ENCODE data around the gene HMGA1.
"Not testable (repeated sequence)": the region's sequence is repeated elsewhere in the genome, so short reads cannot be mapped to it uniquely, and the experiment has no call there.

The HMGA1 gene

DNA sequence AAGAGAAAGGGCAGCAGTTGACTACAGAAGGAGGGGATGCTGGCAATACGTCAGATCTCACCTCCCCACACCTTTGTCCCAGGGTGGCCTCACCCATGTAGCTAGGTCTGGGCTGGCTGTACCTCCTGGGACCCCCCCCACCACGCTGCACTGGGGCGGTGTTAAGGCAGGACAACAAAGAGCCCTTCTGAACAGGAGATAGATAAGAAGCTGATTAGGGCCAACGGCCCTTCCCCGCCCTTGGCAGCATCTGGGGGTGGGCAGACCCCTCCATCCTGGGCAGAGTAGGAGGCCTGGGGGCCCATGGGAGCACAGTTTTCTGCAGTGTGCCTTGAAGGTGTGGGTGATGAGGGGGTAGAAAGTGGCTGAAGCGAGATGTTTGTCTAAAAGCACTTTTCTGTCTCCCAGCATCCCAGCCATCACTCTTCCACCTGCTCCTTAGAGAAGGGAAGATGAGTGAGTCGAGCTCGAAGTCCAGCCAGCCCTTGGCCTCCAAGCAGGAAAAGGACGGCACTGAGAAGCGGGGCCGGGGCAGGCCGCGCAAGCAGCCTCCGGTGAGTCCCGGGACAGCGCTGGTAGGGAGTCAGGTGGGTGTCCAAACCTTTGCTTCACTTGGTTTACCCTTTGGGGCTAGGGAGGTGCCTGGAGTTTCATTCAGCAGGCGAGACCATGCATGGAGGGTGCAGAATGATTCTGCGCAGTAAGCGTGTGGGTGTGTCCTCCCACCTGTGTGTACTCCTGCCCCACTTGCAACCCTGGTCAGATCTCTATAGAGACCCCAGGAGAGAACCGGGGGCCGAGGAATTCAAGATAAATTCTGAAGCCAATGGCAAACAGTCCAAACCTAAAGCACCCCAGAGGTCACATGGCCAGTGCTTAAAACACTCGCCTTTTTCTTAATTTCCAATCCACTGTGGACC is 3.9 kb downstream of the HMGA1 start:
- no peak overlapping the region for H3K9ac ChIP-seq (ENCODE audit: low read depth in 1 of 2, low read length in 2 of 2)
- no peak overlapping the region for H3K27ac ChIP-seq (ENCODE audit: low read depth in 2 of 2, low read length in 2 of 2)
- peaks cover 9 to 15% of the 10 kb centered on the region in 2 donors for H3K4me1 ChIP-seq (ENCODE audit: control insufficient read depth in 2 of 2, insufficient read depth in 2 of 2, low read length in 2 of 2)
- H3K36me3 ChIP-seq (ENCODE audit: control insufficient read depth in 2 of 2, insufficient read depth in 2 of 2, low read length in 2 of 2): peaks cover 12 to 18% of the 10 kb centered on the region in 2 donors
- H3K9me3 ChIP-seq (ENCODE audit: control insufficient read depth in 2 of 2, low read length in 2 of 2): no peaks in the 10 kb centered on the region
- H3K27me3 ChIP-seq (ENCODE audit: control insufficient read depth in 2 of 2, insufficient read depth in 2 of 2, low read length in 2 of 2): no peaks in the 10 kb centered on the region
- no peak overlapping the region for H3K4me3 ChIP-seq (ENCODE audit: low read length in 2 of 2)

DNA sequence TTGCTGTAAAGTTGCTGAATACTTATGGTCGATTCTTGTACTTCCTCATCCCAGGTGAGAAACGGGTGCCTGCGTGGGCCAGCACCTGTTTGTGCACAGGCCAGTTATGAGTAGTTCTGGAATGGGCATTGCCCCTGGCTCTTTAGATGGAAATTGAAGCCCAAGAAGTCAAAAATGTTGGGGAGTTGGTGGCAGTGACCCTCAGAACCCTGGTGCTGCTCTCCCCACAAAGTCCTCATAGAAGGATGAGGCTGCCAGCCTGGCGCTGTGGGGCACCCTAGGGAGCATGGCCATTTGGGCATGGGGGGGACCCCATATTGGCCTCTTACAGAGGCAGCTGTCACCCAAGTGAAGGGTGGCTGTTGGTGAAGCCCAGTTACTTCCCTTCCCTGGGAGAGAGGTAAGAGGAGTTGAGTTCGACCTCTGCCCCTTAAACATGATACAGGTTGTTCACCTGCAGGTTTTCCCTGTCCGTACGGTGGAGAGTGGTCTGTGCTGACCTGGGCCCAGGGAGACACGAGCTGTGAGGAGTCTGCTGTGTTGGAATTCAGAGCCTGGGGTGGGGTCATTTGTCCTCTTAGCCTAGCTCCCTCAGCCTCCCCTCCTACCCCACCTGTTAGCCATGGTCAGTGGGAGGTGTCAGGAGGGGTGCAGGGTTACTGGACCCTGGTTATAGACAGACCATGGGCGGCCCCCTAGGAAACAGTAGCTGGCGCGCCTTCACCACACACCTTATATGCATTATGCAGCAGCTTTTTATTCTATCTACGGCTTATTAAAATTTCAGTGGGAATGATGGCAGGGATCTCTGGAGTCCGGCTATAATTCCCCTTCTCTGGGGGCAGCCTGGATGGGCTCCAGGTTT is 4.9 kb downstream of the HMGA1 start:
- Histone ChIP-seq H3K36me3 (ENCODE audit: control insufficient read depth in 2 of 2, insufficient read depth in 2 of 2, low read length in 2 of 2) (peaks cover 12 to 18% of the 10 kb centered on the region in 2 donors), H3K9ac (ENCODE audit: low read depth in 1 of 2, low read length in 2 of 2) (no peak overlapping the region), H3K4me1 (ENCODE audit: control insufficient read depth in 2 of 2, insufficient read depth in 2 of 2, low read length in 2 of 2) (peaks cover 9 to 15% of the 10 kb centered on the region in 2 donors), H3K4me3 (ENCODE audit: low read length in 2 of 2) (no peak overlapping the region), H3K27me3 (ENCODE audit: control insufficient read depth in 2 of 2, insufficient read depth in 2 of 2, low read length in 2 of 2) (no peaks in the 10 kb centered on the region), H3K27ac (ENCODE audit: low read depth in 2 of 2, low read length in 2 of 2) (no peak overlapping the region), H3K9me3 (ENCODE audit: control insufficient read depth in 2 of 2, low read length in 2 of 2) (no peaks in the 10 kb centered on the region)

DNA sequence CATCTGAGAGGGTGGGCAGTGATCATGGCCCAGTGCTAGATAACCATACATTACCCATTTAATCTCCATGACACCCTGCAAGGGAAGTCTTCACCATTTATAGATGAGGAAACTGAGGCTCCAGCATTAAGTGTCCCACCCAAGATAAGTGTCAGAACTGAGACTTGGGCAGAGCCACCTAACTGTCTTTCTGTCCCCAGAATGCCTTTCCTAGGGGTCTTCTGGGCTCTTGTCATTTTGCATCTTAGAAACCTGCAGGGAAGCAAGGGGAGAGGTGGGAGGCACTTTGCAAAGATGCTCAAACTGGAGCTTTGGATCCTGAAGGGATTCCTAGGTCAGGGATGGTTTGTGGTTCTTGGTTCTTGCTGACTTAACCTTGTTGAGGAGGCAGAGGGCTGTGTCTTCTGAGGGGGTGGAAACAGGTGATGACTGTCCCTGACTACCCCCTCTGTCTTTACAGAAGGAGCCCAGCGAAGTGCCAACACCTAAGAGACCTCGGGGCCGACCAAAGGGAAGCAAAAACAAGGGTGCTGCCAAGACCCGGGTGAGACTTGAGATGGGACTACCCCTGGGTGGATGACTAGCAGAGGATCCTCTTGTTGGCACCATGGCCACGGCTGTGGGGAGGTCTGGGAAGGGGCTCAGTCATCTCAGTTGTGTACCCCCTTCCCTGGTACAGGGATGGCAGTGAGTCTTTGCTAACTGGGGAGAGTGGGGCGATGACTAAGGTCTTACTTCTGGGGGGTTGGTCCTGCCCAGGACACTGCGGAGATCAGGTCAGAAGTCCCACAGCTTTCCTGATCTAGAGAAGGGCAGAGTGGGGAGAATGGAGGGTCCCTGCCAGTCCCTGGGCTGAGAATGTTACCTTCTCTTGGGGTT is 5.8 kb downstream of the HMGA1 start:
- Histone ChIP-seq H3K36me3 (ENCODE audit: control insufficient read depth in 2 of 2, insufficient read depth in 2 of 2, low read length in 2 of 2) (peaks cover 12 to 18% of the 10 kb centered on the region in 2 donors), H3K9ac (ENCODE audit: low read depth in 1 of 2, low read length in 2 of 2) (no peak overlapping the region), H3K27me3 (ENCODE audit: control insufficient read depth in 2 of 2, insufficient read depth in 2 of 2, low read length in 2 of 2) (no peaks in the 10 kb centered on the region), H3K9me3 (ENCODE audit: control insufficient read depth in 2 of 2, low read length in 2 of 2) (no peaks in the 10 kb centered on the region), H3K4me3 (ENCODE audit: low read length in 2 of 2) (no peak overlapping the region), H3K4me1 (ENCODE audit: control insufficient read depth in 2 of 2, insufficient read depth in 2 of 2, low read length in 2 of 2) (peaks cover 9 to 15% of the 10 kb centered on the region in 2 donors), H3K27ac (ENCODE audit: low read depth in 2 of 2, low read length in 2 of 2) (no peak overlapping the region)

DNA sequence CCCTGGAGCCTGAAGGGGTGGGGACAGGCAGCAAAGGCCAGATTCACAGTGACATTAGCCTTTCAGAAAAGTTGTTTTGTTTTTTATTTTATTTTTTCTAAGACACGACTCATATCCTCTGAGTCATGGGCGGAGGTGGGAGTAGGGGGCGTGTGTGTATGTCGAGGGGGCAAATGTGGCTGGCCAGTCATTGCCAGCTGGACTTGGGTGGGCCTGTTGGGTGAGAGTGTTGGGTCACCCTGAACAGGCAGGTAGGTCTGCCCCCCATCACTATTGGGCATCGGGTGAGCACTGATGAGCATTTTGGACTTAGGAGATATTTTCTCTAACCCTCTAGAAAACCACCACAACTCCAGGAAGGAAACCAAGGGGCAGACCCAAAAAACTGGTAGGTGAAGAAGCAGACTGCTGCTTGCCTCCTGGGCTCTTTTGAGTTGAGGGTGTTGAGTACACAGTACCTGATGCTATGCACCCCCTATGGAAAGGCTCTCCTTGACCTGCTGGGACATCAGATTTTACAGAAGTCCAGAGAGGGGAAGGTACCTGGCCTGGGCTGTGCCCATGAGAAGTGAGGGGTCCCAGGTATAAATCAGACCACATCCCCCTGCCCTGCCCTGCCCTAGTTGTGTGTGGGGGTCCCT is 6.6 kb downstream of the HMGA1 start:
- Histone ChIP-seq H3K4me1 (ENCODE audit: control insufficient read depth in 2 of 2, insufficient read depth in 2 of 2, low read length in 2 of 2) (peaks cover 14% of the 10 kb centered on the region in 2 donors), H3K27ac (ENCODE audit: low read depth in 2 of 2, low read length in 2 of 2) (no peak overlapping the region), H3K9me3 (ENCODE audit: control insufficient read depth in 2 of 2, low read length in 2 of 2) (no peaks in the 10 kb centered on the region), H3K4me3 (ENCODE audit: low read length in 2 of 2) (no peak overlapping the region), H3K9ac (ENCODE audit: low read depth in 1 of 2, low read length in 2 of 2) (no peak overlapping the region), H3K36me3 (ENCODE audit: control insufficient read depth in 2 of 2, insufficient read depth in 2 of 2, low read length in 2 of 2) (peaks cover 12 to 18% of the 10 kb centered on the region in 2 donors), H3K27me3 (ENCODE audit: control insufficient read depth in 2 of 2, insufficient read depth in 2 of 2, low read length in 2 of 2) (no peaks in the 10 kb centered on the region)

DNA sequence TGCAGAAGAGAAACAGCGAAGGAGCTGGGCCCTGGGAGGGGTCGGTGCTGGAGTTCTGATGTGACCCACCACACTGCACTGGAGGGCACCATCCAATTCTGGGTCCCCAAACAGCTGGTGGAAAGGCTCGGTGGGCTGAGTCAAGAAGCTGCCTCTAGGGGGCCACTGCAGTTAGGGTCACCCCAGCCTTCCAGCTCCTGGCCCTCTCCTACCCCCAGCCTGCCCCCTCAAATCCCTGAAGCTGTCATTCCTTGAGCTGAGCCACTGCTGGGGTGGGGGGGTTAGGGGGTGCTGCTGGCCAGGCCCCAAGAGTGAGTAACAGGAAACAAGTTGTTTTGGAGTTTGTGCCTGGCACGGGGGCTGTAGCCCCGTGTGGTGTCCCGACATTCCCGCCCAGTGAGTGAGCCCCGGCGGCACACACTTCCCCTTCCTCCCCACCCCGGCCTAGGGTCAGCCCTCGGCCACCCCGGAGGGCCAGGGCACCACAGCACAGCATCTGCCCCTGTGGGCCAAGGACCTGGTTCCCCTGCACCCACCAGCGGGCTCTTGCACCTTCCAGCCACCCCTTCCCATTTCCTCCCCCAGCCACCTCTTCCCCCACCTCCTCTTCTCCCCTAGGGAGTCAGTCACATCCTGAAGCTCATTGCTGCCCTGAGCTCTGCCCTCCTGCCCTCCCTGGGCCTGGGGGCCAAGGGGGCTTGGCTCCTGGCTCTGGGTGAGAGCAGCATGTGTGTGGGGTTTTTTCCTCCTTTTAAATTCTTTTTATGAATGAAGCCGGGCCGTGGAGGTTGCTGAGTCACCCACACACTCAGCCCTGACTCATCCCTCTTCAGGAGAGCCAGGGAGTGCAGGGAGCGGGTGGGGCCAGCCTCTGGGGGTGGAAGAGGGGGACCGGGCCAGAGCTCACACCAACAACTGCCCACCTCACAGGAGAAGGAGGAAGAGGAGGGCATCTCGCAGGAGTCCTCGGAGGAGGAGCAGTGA is 7.5 kb downstream of the HMGA1 start:
- Histone ChIP-seq H3K9ac (ENCODE audit: low read depth in 1 of 2, low read length in 2 of 2) (no peak overlapping the region), H3K4me1 (ENCODE audit: control insufficient read depth in 2 of 2, insufficient read depth in 2 of 2, low read length in 2 of 2) (peaks cover 14% of the 10 kb centered on the region in 2 donors), H3K4me3 (ENCODE audit: low read length in 2 of 2) (no peak overlapping the region), H3K36me3 (ENCODE audit: control insufficient read depth in 2 of 2, insufficient read depth in 2 of 2, low read length in 2 of 2) (peaks cover 12 to 18% of the 10 kb centered on the region in 2 donors), H3K9me3 (ENCODE audit: control insufficient read depth in 2 of 2, low read length in 2 of 2) (no peaks in the 10 kb centered on the region), H3K27ac (ENCODE audit: low read depth in 2 of 2, low read length in 2 of 2) (no peak overlapping the region), H3K27me3 (ENCODE audit: control insufficient read depth in 2 of 2, insufficient read depth in 2 of 2, low read length in 2 of 2) (no peaks in the 10 kb centered on the region)

DNA sequence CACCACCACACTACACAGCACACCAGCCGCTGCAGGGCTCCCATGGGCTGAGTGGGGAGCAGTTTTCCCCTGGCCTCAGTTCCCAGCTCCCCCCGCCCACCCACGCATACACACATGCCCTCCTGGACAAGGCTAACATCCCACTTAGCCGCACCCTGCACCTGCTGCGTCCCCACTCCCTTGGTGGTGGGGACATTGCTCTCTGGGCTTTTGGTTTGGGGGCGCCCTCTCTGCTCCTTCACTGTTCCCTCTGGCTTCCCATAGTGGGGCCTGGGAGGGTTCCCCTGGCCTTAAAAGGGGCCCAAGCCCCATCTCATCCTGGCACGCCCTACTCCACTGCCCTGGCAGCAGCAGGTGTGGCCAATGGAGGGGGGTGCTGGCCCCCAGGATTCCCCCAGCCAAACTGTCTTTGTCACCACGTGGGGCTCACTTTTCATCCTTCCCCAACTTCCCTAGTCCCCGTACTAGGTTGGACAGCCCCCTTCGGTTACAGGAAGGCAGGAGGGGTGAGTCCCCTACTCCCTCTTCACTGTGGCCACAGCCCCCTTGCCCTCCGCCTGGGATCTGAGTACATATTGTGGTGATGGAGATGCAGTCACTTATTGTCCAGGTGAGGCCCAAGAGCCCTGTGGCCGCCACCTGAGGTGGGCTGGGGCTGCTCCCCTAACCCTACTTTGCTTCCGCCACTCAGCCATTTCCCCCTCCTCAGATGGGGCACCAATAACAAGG is 8.5 kb downstream of the HMGA1 start:
- H3K4me3 ChIP-seq (ENCODE audit: low read length in 2 of 2); H3K27ac ChIP-seq (ENCODE audit: low read depth in 2 of 2, low read length in 2 of 2); H3K9ac ChIP-seq (ENCODE audit: low read depth in 1 of 2, low read length in 2 of 2); H3K27me3 ChIP-seq (ENCODE audit: control insufficient read depth in 2 of 2, insufficient read depth in 2 of 2, low read length in 2 of 2); H3K9me3 ChIP-seq (ENCODE audit: control insufficient read depth in 2 of 2, low read length in 2 of 2): not testable (repeated sequence)
- Histone ChIP-seq H3K4me1 (ENCODE audit: control insufficient read depth in 2 of 2, insufficient read depth in 2 of 2, low read length in 2 of 2) (peaks cover 14 to 19% of the 10 kb centered on the region in 2 donors), H3K36me3 (ENCODE audit: control insufficient read depth in 2 of 2, insufficient read depth in 2 of 2, low read length in 2 of 2) (peaks cover 12 to 18% of the 10 kb centered on the region in 2 donors)

DNA sequence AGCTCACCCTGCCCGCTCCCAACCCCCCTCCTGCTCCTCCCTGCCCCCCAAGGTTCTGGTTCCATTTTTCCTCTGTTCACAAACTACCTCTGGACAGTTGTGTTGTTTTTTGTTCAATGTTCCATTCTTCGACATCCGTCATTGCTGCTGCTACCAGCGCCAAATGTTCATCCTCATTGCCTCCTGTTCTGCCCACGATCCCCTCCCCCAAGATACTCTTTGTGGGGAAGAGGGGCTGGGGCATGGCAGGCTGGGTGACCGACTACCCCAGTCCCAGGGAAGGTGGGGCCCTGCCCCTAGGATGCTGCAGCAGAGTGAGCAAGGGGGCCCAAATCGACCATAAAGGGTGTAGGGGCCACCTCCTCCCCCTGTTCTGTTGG is 9.1 kb downstream of the HMGA1 start:
- H3K27ac ChIP-seq (ENCODE audit: low read depth in 2 of 2, low read length in 2 of 2): not testable (repeated sequence)
- peaks cover 14 to 19% of the 10 kb centered on the region in 2 donors for H3K4me1 ChIP-seq (ENCODE audit: control insufficient read depth in 2 of 2, insufficient read depth in 2 of 2, low read length in 2 of 2)

DNA sequence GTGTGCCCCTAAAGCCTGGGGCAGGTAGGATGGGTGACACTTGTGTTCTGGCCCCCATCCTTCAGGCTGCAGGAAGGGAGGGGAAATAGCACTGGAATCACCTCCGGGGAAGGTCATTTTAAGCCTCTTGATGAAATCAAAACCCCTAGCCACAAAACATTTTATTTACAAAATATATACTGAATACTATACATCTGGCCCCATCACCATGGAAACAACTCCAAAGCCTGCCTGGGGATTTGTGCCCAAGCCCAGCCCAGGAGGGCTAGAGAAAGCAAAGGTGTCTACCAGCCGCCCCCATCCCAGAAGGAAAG is 9.5 kb downstream of the HMGA1 start:
- Histone ChIP-seq H3K36me3 (ENCODE audit: control insufficient read depth in 2 of 2, insufficient read depth in 2 of 2, low read length in 2 of 2) (peaks cover 10 to 14% of the 10 kb centered on the region in 2 donors), H3K9ac (ENCODE audit: low read depth in 1 of 2, low read length in 2 of 2) (no peak overlapping the region), H3K4me1 (ENCODE audit: control insufficient read depth in 2 of 2, insufficient read depth in 2 of 2, low read length in 2 of 2) (peaks cover 14 to 19% of the 10 kb centered on the region in 2 donors), H3K4me3 (ENCODE audit: low read length in 2 of 2) (no peak overlapping the region), H3K27ac (ENCODE audit: low read depth in 2 of 2, low read length in 2 of 2) (no peak overlapping the region), H3K27me3 (ENCODE audit: control insufficient read depth in 2 of 2, insufficient read depth in 2 of 2, low read length in 2 of 2) (no peaks in the 10 kb centered on the region), H3K9me3 (ENCODE audit: control insufficient read depth in 2 of 2, low read length in 2 of 2) (no peaks in the 10 kb centered on the region)

More for the DNA sequence above, 9.1 kb downstream of the HMGA1 start:
- H3K27me3 ChIP-seq (ENCODE audit: control insufficient read depth in 2 of 2, insufficient read depth in 2 of 2, low read length in 2 of 2); H3K4me3 ChIP-seq (ENCODE audit: low read length in 2 of 2); H3K9ac ChIP-seq (ENCODE audit: low read depth in 1 of 2, low read length in 2 of 2); H3K9me3 ChIP-seq (ENCODE audit: control insufficient read depth in 2 of 2, low read length in 2 of 2): not testable (repeated sequence)
- H3K36me3 ChIP-seq (ENCODE audit: control insufficient read depth in 2 of 2, insufficient read depth in 2 of 2, low read length in 2 of 2): peaks cover 12 to 18% of the 10 kb centered on the region in 2 donors
